Measurements from ENCODE around the gene FAM236C.
"Not testable (repeated sequence)": the region's sequence is repeated elsewhere in the genome, so short reads cannot be mapped to it uniquely, and the experiment has no call there.

DNA sequence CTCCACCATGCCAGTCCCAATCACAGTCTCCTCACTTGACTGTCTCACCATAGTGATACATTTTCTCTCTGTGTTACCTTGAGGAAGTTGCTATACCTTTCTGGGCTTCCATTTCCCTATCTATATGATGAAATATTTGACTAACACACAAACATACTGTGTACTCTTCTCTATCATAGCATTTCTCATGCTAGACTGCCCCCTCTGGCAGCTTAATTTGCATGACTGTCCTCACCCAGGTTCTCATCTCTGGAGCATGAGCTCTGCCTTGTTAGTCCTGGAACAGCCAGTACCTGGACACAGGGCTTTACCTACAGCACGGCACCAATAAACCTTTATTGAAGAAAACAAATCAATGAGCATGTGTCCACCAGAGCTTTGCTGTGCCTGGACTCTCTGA is 19.9 kb downstream of the FAM236C start:
- TF ChIP-seq SP1 (IDR thresholded peaks at IDR 0.05); L3MBTL2 (conservative IDR thresholded peaks at IDR 0.05); BHLHE40 (IDR thresholded peaks at IDR 0.05; ENCODE audit: borderline replicate concordance); ARNT (IDR thresholded peaks at IDR 0.05); FOXK2 (IDR thresholded peaks at IDR 0.05); HDGF (IDR thresholded peaks at IDR 0.05; ENCODE audit: borderline replicate concordance); ELF4 (IDR thresholded peaks at IDR 0.05); TARDBP (IDR thresholded peaks at IDR 0.05); SUZ12 (IDR thresholded peaks at IDR 0.05); FOXA1 (IDR thresholded peaks at IDR 0.05); FOXM1 (IDR thresholded peaks at IDR 0.05; ENCODE audit: borderline replicate concordance); CTBP1 (IDR thresholded peaks at IDR 0.05; ENCODE audit: borderline replicate concordance); NFRKB (IDR thresholded peaks at IDR 0.05): not testable (repeated sequence)
- TF ChIP-seq, protein P1, sequence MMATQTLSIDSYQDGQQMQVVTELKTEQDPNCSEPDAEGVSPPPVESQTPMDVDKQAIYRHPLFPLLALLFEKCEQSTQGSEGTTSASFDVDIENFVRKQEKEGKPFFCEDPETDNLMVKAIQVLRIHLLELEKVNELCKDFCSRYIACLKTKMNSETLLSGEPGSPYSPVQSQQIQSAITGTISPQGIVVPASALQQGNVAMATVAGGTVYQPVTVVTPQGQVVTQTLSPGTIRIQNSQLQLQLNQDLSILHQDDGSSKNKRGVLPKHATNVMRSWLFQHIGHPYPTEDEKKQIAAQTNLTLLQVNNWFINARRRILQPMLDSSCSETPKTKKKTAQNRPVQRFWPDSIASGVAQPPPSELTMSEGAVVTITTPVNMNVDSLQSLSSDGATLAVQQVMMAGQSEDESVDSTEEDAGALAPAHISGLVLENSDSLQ (IDR thresholded peaks at IDR 0.05), result not testable (repeated sequence)

All from HEK293T (cell line).